HG03342 (cell line): ENCODE results near the gene HACL1.

Experiments used
- ATAC-seq: cut with Tn5 transposase; IDR thresholded peaks from one replicate; pipeline ENCODE4 v1.9.1; 2021; ENCODE audit warnings: mild to moderate bottlenecking, moderate library complexity; ENCODE audit not compliant: unreplicated experiment

The HACL1 gene

GRCh38 chr3:15528854-15529537 lies 72.4 kb downstream of the HACL1 start:
- ATAC-seq, result no peak

- no peak for ATAC-seq
These were observed 74.3 kb downstream of the HACL1 start for GRCh38 chr3:15527031-15527459.

- ATAC-seq, result no peak
These were observed 75.6 kb downstream of the HACL1 start for GRCh38 chr3:15525790-15526189.

GRCh38 chr3:15523660-15524417 lies 77.5 kb downstream of the HACL1 start:
- ATAC-seq, result no peak

GRCh38 chr3:15522016-15522415 lies 79.4 kb downstream of the HACL1 start:
- no peak for ATAC-seq

GRCh38 chr3:15521573-15521965 lies 79.8 kb downstream of the HACL1 start, which contains the start of gene COLQ:
COLQ (minus strand) TSS chr3:15521706; CDS start chr3:15521625, 81 bp downstream.
- no peak for ATAC-seq

GRCh38 chr3:15520804-15521572 lies 80.4 kb downstream of the HACL1 start:
- no peak for ATAC-seq

GRCh38 chr3:15520185-15520584 lies 81.2 kb downstream of the HACL1 start:
- ATAC-seq, result no peak

- ATAC-seq, result no peak
These were observed 82.3 kb downstream of the HACL1 start for GRCh38 chr3:15519096-15519495.

GRCh38 chr3:15514663-15515340 lies 86.6 kb downstream of the HACL1 start:
- ATAC-seq, result no peak

- no peak for ATAC-seq
These were observed 87.3 kb downstream of the HACL1 start for GRCh38 chr3:15513810-15514662.

- no peak for ATAC-seq
These were observed 88.3 kb downstream of the HACL1 start for GRCh38 chr3:15513116-15513515.

GRCh38 chr3:15512166-15512565 lies 89.2 kb downstream of the HACL1 start:
- no peak for ATAC-seq

- no peak for ATAC-seq
These were observed 90.2 kb downstream of the HACL1 start for GRCh38 chr3:15511156-15511555.
